Naive thymus-derived CD4-positive, alpha-beta T cell (primary cell): ENCODE data around the gene TBC1D16. TPM values are rescaled to one million over a fixed set of nuclear protein-coding genes. Genes with fewer than 3 reads are reported as not detected.
A peak's percentile ranks its signal among the peaks of the same experiment; 100 is the strongest.

Source experiments
- ATAC-seq: fragments of 150-1000 bp; cut with Tn5 transposase; 2 replicates; pipeline ENCODE4 v1.10.0; 2021; ENCODE audit warnings: mild to moderate bottlenecking, moderate library complexity
- CTCF ChIA-PET: fragments of 350-600 bp; sonication (Branson Sonifier 250); formaldehyde crosslinking; loops from one replicate; lab custom pipeline; 2021; ENCODE audit warnings: antibody characterized with exemption; lab: Charles Lee
- POLR2A ChIA-PET: fragments of 350-600 bp; sonication (Branson Sonifier 250); formaldehyde crosslinking; loops from one replicate; lab custom pipeline; 2021; ENCODE audit warnings: antibody characterized with exemption, inconsistent platforms; lab: Charles Lee
- DNase-seq, 9 donors: peaks; one replicate each; pipeline versions ENCODE4 v3.0.0 to v3.0.0-alpha.2; 2020 to 2022; ENCODE audit warnings: mixed read lengths in 1 of 9
- H3K27ac ChIP-seq: one replicate; pipeline ENCODE4 v1.7.0; 2013; ENCODE audit warnings: mild to moderate bottlenecking, low read depth, low read length, moderate library complexity
- H3K27me3 ChIP-seq, 2 donors: one replicate each; pipeline ENCODE4 v1.7.0; 2013; ENCODE audit warnings: low read length in 2 of 2, mild to moderate bottlenecking in 2 of 2, moderate library complexity in 2 of 2; ENCODE audit not compliant: control insufficient read depth in 2 of 2, insufficient read depth in 2 of 2
- H3K36me3 ChIP-seq, 3 experiments: 1 replicate in 2 of 3; 2 replicates in 1 of 3; pipeline ENCODE4 v1.7.0; 2013; ENCODE audit warnings: low read length in 3 of 3, mild to moderate bottlenecking in 3 of 3, moderate library complexity in 1 of 3; ENCODE audit not compliant: insufficient read depth in 3 of 3, control insufficient read depth in 2 of 3
- H3K4me1 ChIP-seq, 2 donors: one replicate each; pipeline ENCODE4 v1.7.0; 2013; ENCODE audit warnings: low read length in 2 of 2, mild to moderate bottlenecking in 2 of 2, moderate library complexity in 1 of 2; ENCODE audit not compliant: control insufficient read depth in 2 of 2, insufficient read depth in 2 of 2
- H3K4me3 ChIP-seq: 2 replicates; pipeline ENCODE4 v1.7.0; 2013; ENCODE audit warnings: mild to moderate bottlenecking, low read length
- H3K9me3 ChIP-seq, 3 experiments: 1 replicate in 2 of 3; 2 replicates in 1 of 3; pipeline ENCODE4 v1.7.0; 2013; ENCODE audit warnings: low read length in 3 of 3; ENCODE audit not compliant: control insufficient read depth in 2 of 3
- H3K27ac Mint-ChIP-seq, 9 donors: one replicate each; pipeline ENCODE4 v1.8.0; 2020 to 2022; ENCODE audit warnings: mixed read lengths in 9 of 9, mild to moderate bottlenecking in 8 of 9, moderate library complexity in 5 of 9, inconsistent platforms in 2 of 9
- H3K27me3 Mint-ChIP-seq, 5 donors: one replicate each; pipeline ENCODE4 v1.8.0; 2021 to 2022; ENCODE audit warnings: mixed read lengths in 5 of 5, mild to moderate bottlenecking in 1 of 5
- H3K36me3 Mint-ChIP-seq, 5 donors: one replicate each; pipeline ENCODE4 v1.8.0; 2020 to 2022; ENCODE audit warnings: mixed read lengths in 5 of 5, mild to moderate bottlenecking in 3 of 5, inconsistent platforms in 1 of 5
- H3K4me1 Mint-ChIP-seq, 7 donors: one replicate each; pipeline ENCODE4 v1.8.0; 2020 to 2022; ENCODE audit warnings: mixed read lengths in 7 of 7, mild to moderate bottlenecking in 3 of 7, inconsistent platforms in 1 of 7
- H3K4me3 Mint-ChIP-seq, 10 donors: one replicate each; pipeline ENCODE4 v1.8.0; 2020 to 2022; ENCODE audit warnings: mild to moderate bottlenecking in 10 of 10, mixed read lengths in 10 of 10, moderate library complexity in 6 of 10, inconsistent platforms in 2 of 10
- H3K9me3 Mint-ChIP-seq, 11 donors: one replicate each; pipeline ENCODE4 v1.8.0; 2020 to 2022; ENCODE audit warnings: mixed read lengths in 11 of 11, mild to moderate bottlenecking in 4 of 11, inconsistent platforms in 1 of 11, moderate library complexity in 1 of 11
- intact Hi-C, 2 donors: fragments of 100-400 bp; cut with micrococcal nuclease; formaldehyde crosslinking; loops; one replicate each; pipeline ENCODE4 v1.15.1; 2023
- polyA plus RNA-seq, 2 donors: library from polyadenylated mRNA; unstranded; fragments of 300-500 nt; fragmentation: Illumina TruSeq; gene quantifications; one replicate each; pipeline ENCODE4 v1.2.3, GENCODE V29; 2021
- total RNA-seq, 6 experiments: library from RNA in 5 of 6; stranded (reverse) in 5 of 6; gene quantifications; 1 replicate in 5 of 6; 2 replicates in 1 of 6; pipeline ENCODE4 v1.2.3 and lab custom pipeline; 2021 to 2026

Gene TBC1D16
- total and polyA plus RNA-seq, 7 experiments from 2014 or later = 0.44 to 2.5 (median 1.2) TPM

- Histone ChIP-seq H3K27me3 (no peaks in the 10 kb centered on the region), H3K36me3 (no peaks in the 10 kb centered on the region), H3K4me3 (peak overlapping the region; percentile 2), H3K4me1 (peaks cover 5 to 22% of the 10 kb centered on the region in 2 donors), H3K9me3 (no peaks in the 10 kb centered on the region), H3K27ac (no peak overlapping the region)
- CTCF ChIA-PET = interaction anchor here (0.6 kb wide), 1 partner anchor 31 kb away, joined by 3 read pairs; no protein-coding TSS in a partner anchor
- DNase-seq = no peak
- Mint-ChIP-seq H3K27me3 (peaks cover 4 to 34% (median 17%) of the 10 kb centered on the region in 5 donors), H3K4me1 (peaks cover 0 to 42% (median 10%) of the 10 kb centered on the region in 7 donors), H3K27ac (peak overlapping the region in 4 of 9 donors; percentile 57 to 83 (median 67)), H3K4me3 (peak overlapping the region in 5 of 10 donors; percentile 32 to 72 (median 65)), H3K36me3 (peaks cover 0 to 5% (median 0%) of the 10 kb centered on the region in 5 donors), H3K9me3 (no peaks in the 10 kb centered on the region)
- POLR2A ChIA-PET = no interaction called here
- intact Hi-C loops = no loop called here
- no peak for ATAC-seq
Observed at GRCh38 chr17:79936641-79937381, 98.9 kb downstream of the TBC1D16 start.

GRCh38 chr17:79936050-79936449, 99.6 kb downstream of the TBC1D16 start:
- H3K36me3 Mint-ChIP-seq = peaks cover 0 to 5% (median 0%) of the 10 kb centered on the region in 5 donors
- no peak overlapping the region for H3K4me3 ChIP-seq
- peak overlapping the region in 4 of 10 donors; percentile 21 to 69 (median 48) for H3K4me3 Mint-ChIP-seq
- POLR2A ChIA-PET = no interaction called here
- no peaks in the 10 kb centered on the region for H3K9me3 ChIP-seq
- DNase-seq (no peak), ATAC-seq (no peak)
- intact Hi-C loops = no loop called here
- no peaks in the 10 kb centered on the region for H3K27me3 ChIP-seq
- H3K4me1 ChIP-seq = peaks cover 5 to 22% of the 10 kb centered on the region in 2 donors
- no peak overlapping the region for H3K27ac ChIP-seq
- peaks cover 4 to 41% (median 20%) of the 10 kb centered on the region in 5 donors for H3K27me3 Mint-ChIP-seq
- H3K27ac Mint-ChIP-seq = peak overlapping the region in 2 of 9 donors; percentile 57 to 83
- H3K36me3 ChIP-seq = no peaks in the 10 kb centered on the region
- no peaks in the 10 kb centered on the region for H3K9me3 Mint-ChIP-seq
- peaks cover 0 to 42% (median 10%) of the 10 kb centered on the region in 7 donors for H3K4me1 Mint-ChIP-seq
- CTCF ChIA-PET = interaction anchor here (0.6 kb wide), 1 partner anchor 30 kb away, joined by 3 read pairs; no protein-coding TSS in a partner anchor

- POLR2A ChIA-PET = no interaction called here
- Mint-ChIP-seq H3K27me3 (peaks cover 4 to 44% (median 24%) of the 10 kb centered on the region in 5 donors), H3K4me1 (peaks cover 0 to 42% (median 10%) of the 10 kb centered on the region in 7 donors), H3K9me3 (no peaks in the 10 kb centered on the region), H3K27ac (no peak overlapping the region), H3K4me3 (peak overlapping the region in 2 of 10 donors; percentile 65 to 69), H3K36me3 (peaks cover 0 to 3% (median 0%) of the 10 kb centered on the region in 5 donors)
- DNase-seq (no peak), ATAC-seq (no peak)
- H3K27me3 ChIP-seq = no peaks in the 10 kb centered on the region
- H3K36me3 ChIP-seq = no peaks in the 10 kb centered on the region
- H3K4me3 ChIP-seq = no peak overlapping the region
- intact Hi-C loops = no loop called here
- H3K9me3 ChIP-seq = no peaks in the 10 kb centered on the region
- no peak overlapping the region for H3K27ac ChIP-seq
- CTCF ChIA-PET = no interaction called here
- peaks cover 5 to 22% of the 10 kb centered on the region in 2 donors for H3K4me1 ChIP-seq
Observed at GRCh38 chr17:79935197-79935885, 100.3 kb downstream of the TBC1D16 start.

- Histone ChIP-seq H3K27ac (no peak overlapping the region), H3K9me3 (no peaks in the 10 kb centered on the region), H3K4me1 (peaks cover 5 to 22% of the 10 kb centered on the region in 2 donors), H3K4me3 (no peak overlapping the region), H3K36me3 (no peaks in the 10 kb centered on the region), H3K27me3 (no peaks in the 10 kb centered on the region)
- CTCF ChIA-PET = no interaction called here
- POLR2A ChIA-PET = no interaction called here
- no peak for ATAC-seq
- Mint-ChIP-seq H3K27me3 (peaks cover 4 to 45% (median 24%) of the 10 kb centered on the region in 5 donors), H3K36me3 (no peaks in the 10 kb centered on the region), H3K27ac (peak overlapping the region in 1 of 9 donors; percentile 33), H3K9me3 (no peaks in the 10 kb centered on the region), H3K4me1 (peaks cover 0 to 42% (median 10%) of the 10 kb centered on the region in 7 donors), H3K4me3 (no peak overlapping the region)
- intact Hi-C loops = no loop called here
- DNase-seq = no peak
Observed at GRCh38 chr17:79934653-79934970, 101.1 kb downstream of the TBC1D16 start.

- peaks cover 4 to 50% (median 24%) of the 10 kb centered on the region in 5 donors for H3K27me3 Mint-ChIP-seq
- no peaks in the 10 kb centered on the region for H3K9me3 ChIP-seq
- H3K27me3 ChIP-seq = no peaks in the 10 kb centered on the region
- peaks cover 0 to 42% (median 10%) of the 10 kb centered on the region in 7 donors for H3K4me1 Mint-ChIP-seq
- H3K4me3 Mint-ChIP-seq = peak overlapping the region in 2 of 10 donors; percentile 5 to 38
- CTCF ChIA-PET = no interaction called here
- H3K36me3 Mint-ChIP-seq = no peaks in the 10 kb centered on the region
- peak overlapping the region in 1 of 9 donors; percentile 59 for H3K27ac Mint-ChIP-seq
- H3K4me3 ChIP-seq = no peak overlapping the region
- H3K36me3 ChIP-seq = no peaks in the 10 kb centered on the region
- H3K9me3 Mint-ChIP-seq = no peaks in the 10 kb centered on the region
- ATAC-seq (peak; percentile 77), DNase-seq (no peak)
- intact Hi-C loops = no loop called here
- H3K27ac ChIP-seq = no peak overlapping the region
- POLR2A ChIA-PET = no interaction called here
- peaks cover 5 to 22% of the 10 kb centered on the region in 2 donors for H3K4me1 ChIP-seq
Observed at GRCh38 chr17:79933863-79934652, 101.6 kb downstream of the TBC1D16 start.
